KOPT-K1 (cell line): ENCODE data around the gene DYSF.
"Not testable (repeated sequence)": the region's sequence is repeated elsewhere in the genome, so short reads cannot be mapped to it uniquely, and the experiment has no call there.

Source experiments
- H3K27ac ChIP-seq: fragments of 200-600 bp; sonication (generic); 2 replicates; pipeline ENCODE4 v1.5.1; 2016; ENCODE audit warnings: antibody characterized with exemption, mild to moderate bottlenecking, low read depth, low read length; ENCODE audit not compliant: poor library complexity, severe bottlenecking
- H3K36me3 ChIP-seq: fragments of 200-600 bp; sonication (generic); 2 replicates; pipeline ENCODE4 v1.5.1; 2017; ENCODE audit warnings: antibody characterized with exemption, mild to moderate bottlenecking, low read length, moderate library complexity; ENCODE audit not compliant: insufficient read depth
- H3K9me3 ChIP-seq: fragments of 200-600 bp; sonication (generic); 2 replicates; pipeline ENCODE4 v1.5.1; 2017; ENCODE audit warnings: antibody characterized with exemption, low read length, mild to moderate bottlenecking; ENCODE audit not compliant: insufficient read depth, poor library complexity, severe bottlenecking

The DYSF gene

DNA sequence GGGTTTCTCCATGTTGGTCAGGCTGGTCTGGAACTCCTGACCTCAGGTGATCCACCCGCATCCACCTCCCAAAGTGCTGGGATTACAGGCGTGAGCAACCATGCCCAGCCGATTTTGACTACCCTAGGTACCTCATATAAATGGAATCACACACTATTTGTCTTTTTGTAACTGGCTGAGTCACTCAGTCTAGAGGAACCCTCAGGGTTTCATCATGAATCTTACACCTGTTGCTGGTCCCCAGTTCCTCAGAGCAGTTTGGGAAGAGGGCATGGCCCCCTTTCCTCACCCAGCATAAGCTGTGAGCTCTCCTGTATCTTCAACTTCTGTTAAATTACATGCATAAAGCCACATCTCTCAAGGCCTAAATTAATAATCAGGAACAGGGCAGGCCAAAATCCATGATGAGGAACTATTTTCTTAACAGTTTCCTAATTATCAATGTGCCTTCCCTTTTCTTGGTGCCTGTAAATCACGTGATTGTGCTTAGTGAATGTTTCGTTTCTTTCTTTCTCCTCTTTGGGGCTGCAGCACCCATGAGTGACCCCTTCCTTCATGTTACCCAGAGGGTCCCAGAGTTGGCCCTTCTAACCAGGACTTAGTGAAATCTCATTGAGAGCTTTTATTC lies 20.9 kb downstream of the DYSF start:
- H3K36me3 ChIP-seq, result no peaks in the 10 kb centered on the region
- no peak overlapping the region for H3K27ac ChIP-seq
- no peaks in the 10 kb centered on the region for H3K9me3 ChIP-seq

GRCh38 chr2:71474744-71475397 lies 21.5 kb downstream of the DYSF start:
- H3K9me3 ChIP-seq, result no peaks in the 10 kb centered on the region
- no peaks in the 10 kb centered on the region for H3K36me3 ChIP-seq
- no peak overlapping the region for H3K27ac ChIP-seq

- Histone ChIP-seq H3K36me3 (no peaks in the 10 kb centered on the region), H3K9me3 (no peaks in the 10 kb centered on the region), H3K27ac (no peak overlapping the region)
These were observed 23.1 kb downstream of the DYSF start for GRCh38 chr2:71476495-71476894.

GRCh38 chr2:71477231-71477691 lies 23.9 kb downstream of the DYSF start:
- no peaks in the 10 kb centered on the region for H3K9me3 ChIP-seq
- no peak overlapping the region for H3K27ac ChIP-seq
- no peaks in the 10 kb centered on the region for H3K36me3 ChIP-seq

- Histone ChIP-seq H3K36me3 (no peaks in the 10 kb centered on the region), H3K27ac (no peak overlapping the region), H3K9me3 (no peaks in the 10 kb centered on the region)
These were observed 25.4 kb downstream of the DYSF start for GRCh38 chr2:71478806-71479205.

- Histone ChIP-seq H3K9me3 (no peaks in the 10 kb centered on the region), H3K27ac (no peak overlapping the region)
These were observed 25.9 kb downstream of the DYSF start for GRCh38 chr2:71479261-71479660.

GRCh38 chr2:71481111-71481510 lies 27.8 kb downstream of the DYSF start:
- no peak overlapping the region for H3K27ac ChIP-seq
- no peaks in the 10 kb centered on the region for H3K9me3 ChIP-seq
- no peaks in the 10 kb centered on the region for H3K36me3 ChIP-seq

More at GRCh38 chr2:71479261-71479660, 25.9 kb downstream of the DYSF start:
- H3K36me3 ChIP-seq, result no peaks in the 10 kb centered on the region

DNA sequence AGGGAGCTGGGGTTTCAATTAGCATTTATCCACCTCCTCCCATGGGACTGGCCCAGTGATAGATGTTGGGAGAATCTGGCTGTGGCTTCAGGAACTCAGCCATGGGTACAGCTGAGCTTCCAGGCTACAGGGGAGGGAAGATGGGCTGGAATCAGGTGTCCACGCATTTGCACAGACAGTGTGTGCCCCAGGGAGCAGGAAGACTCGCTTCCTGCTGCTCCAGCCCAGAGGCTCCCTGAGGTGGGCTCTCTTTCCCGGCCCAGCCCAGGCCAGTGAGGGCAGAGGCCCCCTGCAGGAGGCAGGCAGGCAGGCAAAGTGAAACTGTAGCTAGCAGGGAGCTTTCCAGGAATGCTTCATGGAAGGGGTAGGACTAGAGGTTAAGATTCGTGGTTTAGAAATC lies 28.7 kb downstream of the DYSF start:
- Histone ChIP-seq H3K27ac (no peak overlapping the region), H3K36me3 (no peaks in the 10 kb centered on the region), H3K9me3 (no peaks in the 10 kb centered on the region)

DNA sequence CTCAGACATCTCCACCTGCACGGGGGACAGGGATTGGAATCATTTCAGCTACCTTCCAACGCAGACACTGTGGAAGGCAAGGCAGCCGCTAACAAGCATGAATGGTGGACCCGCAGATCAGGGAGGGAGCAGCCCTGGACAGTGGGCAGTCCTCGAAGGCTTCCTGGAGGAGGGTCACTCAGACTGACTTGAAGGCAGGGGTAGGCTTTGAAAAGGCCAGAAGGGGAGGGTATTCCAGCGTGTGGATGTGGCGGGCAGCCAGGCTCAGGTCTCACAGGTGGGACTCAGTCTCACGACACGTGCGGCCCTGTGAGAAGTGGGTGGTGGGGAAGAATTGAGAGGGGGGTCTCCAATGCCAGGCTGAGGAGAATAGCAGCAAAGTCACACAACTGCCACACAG lies 29.9 kb downstream of the DYSF start:
- H3K36me3 ChIP-seq, result no peaks in the 10 kb centered on the region
- H3K27ac ChIP-seq, result no peak overlapping the region
- no peaks in the 10 kb centered on the region for H3K9me3 ChIP-seq

DNA sequence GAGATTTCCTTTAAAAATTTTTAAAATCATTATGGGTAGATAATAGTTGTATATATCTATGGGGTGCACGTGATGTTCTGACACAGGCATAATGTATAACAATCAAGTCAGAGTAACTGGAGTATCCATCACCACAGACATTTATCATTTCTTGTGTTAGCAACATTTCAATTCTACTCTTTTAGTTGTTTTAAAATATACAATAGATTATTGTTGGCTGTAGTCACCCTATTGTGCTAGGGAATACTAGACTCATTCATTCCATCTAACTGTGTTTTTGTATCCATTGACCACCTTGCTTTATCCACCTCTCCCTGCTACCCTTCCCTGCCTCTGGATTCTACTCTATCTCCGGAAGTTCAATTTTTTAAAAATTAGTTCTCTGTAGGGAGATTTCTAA lies 31.0 kb downstream of the DYSF start:
- Histone ChIP-seq H3K36me3 (no peaks in the 10 kb centered on the region), H3K9me3 (no peaks in the 10 kb centered on the region), H3K27ac (no peak overlapping the region)

- no peaks in the 10 kb centered on the region for H3K36me3 ChIP-seq
- H3K27ac ChIP-seq, result no peak overlapping the region
These were observed 33.7 kb downstream of the DYSF start for GRCh38 chr2:71486881-71487640.

DNA sequence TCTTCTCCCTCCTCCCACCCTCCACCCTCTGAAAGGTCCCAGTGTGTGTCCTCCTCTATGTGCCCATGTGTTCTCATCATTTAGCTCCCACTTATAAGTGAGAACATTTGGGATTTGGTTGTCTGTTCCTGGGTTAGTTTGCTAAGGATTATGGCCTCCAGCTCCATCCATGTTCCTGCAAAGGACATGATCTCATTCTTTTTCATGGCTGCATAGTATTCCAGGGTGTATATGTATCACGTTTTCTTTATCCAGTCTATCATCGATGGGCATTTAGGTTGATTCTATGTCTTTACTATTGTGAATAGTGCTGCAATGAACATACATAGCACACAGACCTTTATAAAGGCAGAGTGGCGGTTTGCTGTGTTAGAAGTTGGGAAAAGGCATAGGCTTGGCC lies 38.2 kb downstream of the DYSF start:
- not testable (repeated sequence) for H3K27ac ChIP-seq, H3K36me3 ChIP-seq, H3K9me3 ChIP-seq

More at GRCh38 chr2:71486881-71487640, 33.7 kb downstream of the DYSF start:
- no peaks in the 10 kb centered on the region for H3K9me3 ChIP-seq

GRCh38 chr2:71492112-71492511 lies 38.8 kb downstream of the DYSF start:
- Histone ChIP-seq H3K36me3 (no peaks in the 10 kb centered on the region), H3K27ac (no peak overlapping the region), H3K9me3 (no peaks in the 10 kb centered on the region)

DNA sequence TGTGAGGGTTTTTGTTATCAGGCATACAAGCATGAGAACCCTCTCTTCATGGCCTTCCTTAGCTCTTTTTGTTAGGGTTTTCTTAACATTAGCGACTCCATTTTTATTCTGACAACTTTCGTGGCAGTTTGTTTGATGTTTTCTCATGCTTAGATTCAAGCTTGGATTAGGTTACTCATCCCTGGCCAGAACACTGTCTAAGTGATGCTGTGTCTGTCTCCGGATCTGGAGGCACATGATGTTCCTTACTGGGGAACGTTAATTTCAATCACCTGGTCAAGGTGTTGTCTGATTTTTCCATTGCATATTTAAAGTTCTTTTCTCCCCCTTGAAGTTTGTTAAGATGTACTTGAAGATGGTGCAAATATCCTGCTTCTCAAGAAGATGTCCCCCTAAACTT lies 40.7 kb downstream of the DYSF start:
- Histone ChIP-seq H3K9me3 (no peaks in the 10 kb centered on the region), H3K36me3 (no peaks in the 10 kb centered on the region), H3K27ac (no peak overlapping the region)

GRCh38 chr2:71494523-71495155 lies 41.3 kb downstream of the DYSF start:
- H3K9me3 ChIP-seq, result no peaks in the 10 kb centered on the region
- H3K27ac ChIP-seq, result no peak overlapping the region
- H3K36me3 ChIP-seq, result no peaks in the 10 kb centered on the region
